NCI-H146 treated with DMSO at 0.1 percent for 48 hours (cell line): ENCODE measurements around the gene ZNF521.

Experiments used
- DNase-seq: peaks from one replicate; lab custom pipeline; 2025; ENCODE audit not compliant: unreplicated experiment; lab: John Stamatoyannopoulos, UW

Gene ZNF521

GRCh38 chr18:25340762-25341161 lies 11.2 kb downstream of the ZNF521 start:
- DNase-seq: no peak

GRCh38 chr18:25335676-25336075 lies 16.3 kb downstream of the ZNF521 start:
- DNase-seq: no peak

GRCh38 chr18:25335062-25335461 lies 16.9 kb downstream of the ZNF521 start:
- DNase-seq: no peak

GRCh38 chr18:25334588-25334987 lies 17.4 kb downstream of the ZNF521 start:
- DNase-seq: no peak

GRCh38 chr18:25332002-25332401 lies 20.0 kb downstream of the ZNF521 start:
- DNase-seq: no peak

GRCh38 chr18:25329783-25330182 lies 22.2 kb downstream of the ZNF521 start:
- no peak for DNase-seq

GRCh38 chr18:25327584-25327983 lies 24.4 kb downstream of the ZNF521 start:
- DNase-seq: no peak

DNA sequence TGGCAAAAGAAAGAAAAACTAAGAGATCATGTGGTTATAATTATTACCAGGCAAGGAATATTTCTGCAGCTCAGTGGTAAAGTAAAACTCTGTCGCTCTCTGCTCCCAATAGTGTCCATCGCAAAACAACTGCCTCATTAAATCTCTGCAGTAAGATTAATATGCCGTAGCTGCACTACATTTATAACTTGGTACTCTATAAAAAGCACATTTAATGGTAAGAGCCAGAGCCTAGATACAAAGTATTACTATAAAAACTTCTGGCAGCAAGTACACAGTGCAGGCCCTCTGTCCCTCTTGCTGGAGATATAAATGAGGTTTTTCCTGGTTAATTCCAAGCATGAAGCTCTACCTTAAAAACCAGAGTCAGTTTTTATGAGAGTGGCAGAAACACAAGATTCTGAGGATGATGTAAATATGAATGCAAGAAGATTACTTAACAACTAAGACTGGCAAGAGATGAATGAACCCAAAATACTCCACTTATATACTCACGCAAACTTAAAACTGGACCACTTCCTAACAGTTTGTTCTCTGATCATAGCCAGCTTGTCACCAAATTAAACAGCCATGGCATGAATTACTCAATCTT lies 25.5 kb downstream of the ZNF521 start:
- DNase-seq: no peak

- no peak for DNase-seq
These were observed 29.2 kb downstream of the ZNF521 start for GRCh38 chr18:25322806-25323205.

- DNase-seq: no peak
These were observed 35.5 kb downstream of the ZNF521 start for GRCh38 chr18:25316381-25317018.

DNA sequence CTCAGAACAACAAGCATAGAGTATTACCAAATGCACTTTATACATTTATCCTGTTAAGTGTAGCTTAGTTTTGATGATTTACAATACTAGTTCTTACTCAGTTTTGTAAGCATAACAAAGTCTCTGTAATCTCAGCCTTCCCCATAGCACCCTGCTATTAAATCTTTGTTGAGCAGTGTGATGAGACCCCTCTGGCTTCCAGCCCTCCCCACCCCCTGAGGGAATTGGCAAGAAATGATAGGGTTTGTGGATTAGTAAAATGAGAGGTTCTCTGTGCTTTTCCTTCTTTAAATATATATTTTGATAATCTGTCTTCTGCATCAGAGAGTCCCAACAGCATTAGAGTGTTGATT lies 37.2 kb downstream of the ZNF521 start:
- no peak for DNase-seq

GRCh38 chr18:25314151-25314837 lies 37.7 kb downstream of the ZNF521 start:
- no peak for DNase-seq

GRCh38 chr18:25313268-25313667 lies 38.7 kb downstream of the ZNF521 start:
- DNase-seq: no peak

DNA sequence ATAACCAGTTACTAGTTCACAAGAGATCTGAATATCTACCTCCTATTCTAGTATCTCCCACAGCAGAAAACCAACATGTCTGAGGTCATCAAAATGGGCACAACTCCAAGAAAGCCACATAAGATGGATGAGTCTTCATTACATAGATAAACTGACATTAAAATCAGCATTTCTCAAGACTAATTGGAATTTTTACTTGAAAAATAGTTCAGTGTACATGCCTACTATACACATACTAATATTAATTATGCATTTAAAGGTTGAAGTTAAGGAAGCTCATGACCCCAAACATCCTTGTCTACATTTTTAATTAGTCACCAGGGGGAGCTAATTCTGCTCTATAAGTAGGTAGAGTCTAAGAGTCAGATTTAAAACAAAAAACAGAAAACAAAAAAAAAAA lies 41.9 kb downstream of the ZNF521 start:
- no peak for DNase-seq

DNA sequence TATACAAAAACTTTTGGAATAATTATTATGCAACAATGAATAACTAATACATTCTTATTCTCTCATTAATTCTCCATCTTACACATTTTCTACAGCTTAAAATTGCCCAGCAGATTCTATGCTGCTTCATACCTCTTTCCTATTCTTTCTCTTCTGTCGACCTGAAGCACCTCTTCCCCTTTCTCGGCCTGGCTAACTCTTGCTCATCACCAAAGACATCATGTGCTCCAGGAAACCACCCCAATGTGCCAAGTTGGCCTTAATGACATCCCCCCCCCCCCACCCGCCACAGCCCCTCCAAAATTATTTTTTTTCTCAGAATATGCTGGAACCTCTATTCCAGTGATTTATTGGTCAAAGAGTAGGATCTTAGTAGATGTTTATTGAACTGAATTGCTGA lies 43.6 kb downstream of the ZNF521 start:
- no peak for DNase-seq

DNA sequence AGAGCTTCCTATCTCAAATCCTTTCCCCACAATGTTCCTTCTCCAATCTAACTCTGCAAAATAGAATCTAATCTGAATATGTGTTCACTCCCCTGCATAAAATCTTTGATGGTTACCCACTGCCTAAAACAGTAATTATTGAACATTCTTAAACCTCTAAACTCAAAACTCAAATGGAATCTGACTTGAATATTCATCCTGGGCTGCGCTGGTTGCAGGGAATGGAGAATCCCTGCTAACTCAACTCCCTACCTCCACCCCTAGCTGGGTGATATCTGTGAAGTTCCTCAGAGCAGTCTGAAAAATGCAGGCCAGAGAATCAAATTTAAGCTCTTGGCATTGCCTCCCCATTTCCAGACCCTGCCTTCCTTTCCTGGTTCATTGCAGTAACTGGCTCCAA lies 44.8 kb downstream of the ZNF521 start:
- DNase-seq: no peak

DNA sequence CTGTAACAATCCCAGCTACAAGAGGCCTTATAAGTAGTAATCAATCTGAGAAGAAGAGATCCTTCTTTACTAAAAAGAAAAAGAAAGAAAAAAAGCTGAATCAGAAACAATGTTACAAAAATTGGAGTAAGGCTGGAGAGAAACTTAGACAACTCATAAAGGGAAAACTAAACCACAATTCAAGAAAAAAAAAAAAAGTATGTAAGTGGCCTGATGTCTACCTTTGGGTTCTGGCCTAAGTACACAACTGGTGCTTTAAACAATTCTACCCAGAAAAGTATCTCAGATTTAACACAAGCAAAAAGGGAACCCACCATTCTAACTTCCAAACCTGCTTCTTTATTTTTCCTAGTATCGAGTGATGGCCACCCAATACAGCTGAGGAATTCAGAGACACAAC lies 45.3 kb downstream of the ZNF521 start:
- no peak for DNase-seq

DNA sequence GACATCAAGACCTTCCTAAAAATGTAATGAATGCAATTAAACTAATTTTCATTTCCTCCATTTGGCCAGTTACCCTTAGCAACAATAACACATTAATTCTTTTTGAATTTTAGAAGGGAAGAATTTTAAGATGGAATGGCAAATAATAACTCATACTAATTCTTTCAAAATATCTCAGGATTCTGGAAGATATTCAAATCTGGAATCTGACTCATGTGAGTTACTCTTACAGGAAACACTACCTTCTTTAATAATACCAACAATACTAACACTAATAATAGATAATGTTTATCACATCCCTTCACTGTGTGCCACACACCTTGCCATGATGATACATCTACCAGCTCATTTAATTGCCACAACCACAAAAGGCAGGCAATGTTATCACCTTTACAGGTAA lies 46.4 kb downstream of the ZNF521 start:
- DNase-seq: no peak

- no peak for DNase-seq
These were observed 51.5 kb downstream of the ZNF521 start for GRCh38 chr18:25300492-25300891.

DNA sequence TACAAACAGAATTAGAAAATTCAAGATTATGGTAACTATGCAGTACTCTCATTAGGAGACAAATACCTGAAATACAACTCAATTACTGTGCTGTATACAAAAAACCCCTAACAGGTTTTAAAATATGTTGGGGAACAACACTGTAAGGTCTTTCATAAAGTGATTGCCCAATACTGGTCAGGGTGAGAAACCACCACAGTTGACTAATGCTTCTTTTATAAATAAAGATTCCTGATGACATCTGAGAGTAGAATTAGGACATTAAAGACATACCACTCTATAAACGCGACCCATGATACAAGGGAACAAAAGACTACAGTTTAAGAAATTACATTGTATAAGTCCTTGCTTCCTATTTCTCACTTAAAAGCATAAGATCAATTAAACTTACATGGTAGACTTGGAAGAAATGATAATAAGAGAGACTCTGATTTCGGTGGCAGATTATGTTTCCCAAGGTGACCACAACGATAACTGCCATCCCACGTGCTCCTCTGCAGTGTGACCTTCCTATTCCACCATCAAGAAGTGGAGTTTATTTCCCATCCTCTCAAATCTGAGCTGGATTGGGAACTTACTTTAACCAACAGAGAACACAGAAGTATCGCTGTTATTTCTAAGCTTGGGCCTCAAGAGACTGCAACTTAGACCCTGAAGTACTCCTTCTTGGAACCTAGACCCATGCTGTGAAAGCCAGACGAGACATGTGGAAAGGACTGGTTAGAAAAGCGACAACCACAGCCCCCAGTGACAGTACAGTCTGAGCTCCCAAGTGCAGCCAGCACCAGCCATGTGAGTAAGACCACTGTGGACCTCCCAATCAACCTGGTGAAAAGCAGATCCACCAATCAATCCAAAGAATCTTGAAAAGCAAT lies 52.3 kb downstream of the ZNF521 start:
- DNase-seq: no peak

GRCh38 chr18:25298853-25299274 lies 53.1 kb downstream of the ZNF521 start:
- DNase-seq: no peak
